Common myeloid progenitor, CD34-positive (primary cell): Measurements from ENCODE around the gene NDUFV3.

ENCODE experiments used
- CTCF ChIA-PET: fragments of 350-600 bp; sonication (Branson Sonifier 250); formaldehyde crosslinking; loops from one replicate; lab custom pipeline; 2021; ENCODE audit warnings: antibody characterized with exemption; lab: Charles Lee
- POLR2A ChIA-PET: fragments of 350-600 bp; sonication (Branson Sonifier 250); formaldehyde crosslinking; loops from one replicate; lab custom pipeline; 2021; ENCODE audit warnings: antibody characterized with exemption; lab: Charles Lee
- DNase-seq, 3 donors: peaks; one replicate each; pipeline versions ENCODE4 v3.0.0 to v3.0.0-alpha.2; 2013
- H3K27ac ChIP-seq, 2 experiments: 1 replicate in 1 of 2; 2 replicates in 1 of 2; pipeline ENCODE4 v1.7.0; 2013; ENCODE audit warnings: inconsistent platforms in 2 of 2, low read length in 2 of 2, mild to moderate bottlenecking in 2 of 2, low read depth in 1 of 2, moderate library complexity in 1 of 2; ENCODE audit not compliant: severe bottlenecking in 2 of 2, insufficient read depth in 1 of 2, poor library complexity in 1 of 2
- H3K27me3 ChIP-seq, 5 experiments: replicated peaks in 2 of 5; 1 replicate in 3 of 5; 2 replicates in 2 of 5; pipeline versions ENCODE4 v1.6.1 to v1.7.0; 2013; ENCODE audit warnings: low read length in 4 of 5, mild to moderate bottlenecking in 2 of 5, moderate library complexity in 2 of 5, inconsistent platforms in 1 of 5; ENCODE audit not compliant: insufficient read depth in 5 of 5, control insufficient read depth in 4 of 5
- H3K36me3 ChIP-seq, 4 experiments: 1 replicate in 2 of 4; 2 replicates in 2 of 4; pipeline versions ENCODE4 v1.6.1 to v1.7.0; 2013; ENCODE audit warnings: low read length in 3 of 4, control low read depth in 1 of 4, mild to moderate bottlenecking in 1 of 4; ENCODE audit not compliant: control insufficient read depth in 4 of 4, insufficient read depth in 4 of 4
- H3K4me1 ChIP-seq, 4 experiments: 1 replicate in 3 of 4; 2 replicates in 1 of 4; pipeline versions ENCODE4 v1.6.1 to v1.7.1; 2013; ENCODE audit warnings: low read length in 3 of 4, mild to moderate bottlenecking in 3 of 4, control low read depth in 1 of 4, inconsistent platforms in 1 of 4, moderate library complexity in 1 of 4; ENCODE audit not compliant: control insufficient read depth in 4 of 4, insufficient read depth in 4 of 4; ENCODE audit errors: control extremely low read depth in 1 of 4
- H3K4me3 ChIP-seq, 7 experiments: 1 replicate in 4 of 7; 2 replicates in 3 of 7; pipeline versions ENCODE4 v1.5.1 to v1.7.0; 2013; ENCODE audit warnings: mild to moderate bottlenecking in 7 of 7, low read length in 6 of 7, moderate library complexity in 6 of 7, inconsistent platforms in 2 of 7, low read depth in 2 of 7, control low read depth in 1 of 7; ENCODE audit not compliant: insufficient read depth in 4 of 7, control insufficient read depth in 1 of 7; ENCODE audit errors: extremely low read depth in 1 of 7
- H3K9me3 ChIP-seq, 5 experiments: 1 replicate in 4 of 5; 2 replicates in 1 of 5; pipeline versions ENCODE4 v1.6.1 to v1.7.1; 2013; ENCODE audit warnings: low read length in 4 of 5, mild to moderate bottlenecking in 2 of 5, inconsistent platforms in 1 of 5, low read depth in 1 of 5, moderate library complexity in 1 of 5; ENCODE audit not compliant: control insufficient read depth in 4 of 5, insufficient read depth in 2 of 5; ENCODE audit errors: control extremely low read depth in 1 of 5
- WGBS: methylation state at CpG from one replicate; pipeline ENCODE4 v1.1.5; 2013; ENCODE audit not compliant: insufficient coverage; 5-methylcytosine and 5-hydroxymethylcytosine counted together

NDUFV3 gene

DNA sequence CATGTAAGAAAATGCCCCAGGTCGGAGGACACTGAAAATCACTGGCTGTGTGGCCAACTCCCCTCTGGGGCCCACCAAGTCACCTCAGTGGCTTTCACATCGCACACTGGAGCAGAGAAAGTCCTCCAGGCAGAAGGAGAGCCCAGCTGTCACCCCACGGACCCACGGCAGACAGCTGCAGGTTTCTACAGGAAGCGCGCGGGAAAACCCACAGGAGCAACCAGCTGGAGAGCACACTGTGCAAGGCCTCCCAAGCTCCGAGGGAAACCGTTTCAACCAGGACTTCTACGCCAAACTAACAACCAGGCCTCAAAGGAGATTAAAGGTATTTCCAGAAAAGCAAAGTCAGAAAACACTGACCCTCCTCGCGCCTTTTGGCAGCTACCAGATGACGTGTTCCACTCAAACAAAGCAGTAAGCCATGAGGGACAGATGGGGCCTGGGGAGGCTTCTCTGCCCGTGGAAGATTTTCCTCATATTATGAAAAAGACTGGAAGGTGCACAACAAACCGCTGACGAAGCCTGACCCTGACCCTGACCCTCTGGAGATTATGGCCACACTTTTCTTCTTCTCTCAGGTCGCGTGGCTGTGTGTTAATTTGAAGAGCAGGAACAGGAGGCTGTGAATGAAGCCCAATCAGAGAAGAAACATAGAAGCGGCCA, 34.8 kb upstream of the NDUFV3 start:
- no peak for DNase-seq
- CTCF ChIA-PET: no interaction called here
- 97% methylated on average over 10 of the region's 19 CpGs for WGBS

DNA sequence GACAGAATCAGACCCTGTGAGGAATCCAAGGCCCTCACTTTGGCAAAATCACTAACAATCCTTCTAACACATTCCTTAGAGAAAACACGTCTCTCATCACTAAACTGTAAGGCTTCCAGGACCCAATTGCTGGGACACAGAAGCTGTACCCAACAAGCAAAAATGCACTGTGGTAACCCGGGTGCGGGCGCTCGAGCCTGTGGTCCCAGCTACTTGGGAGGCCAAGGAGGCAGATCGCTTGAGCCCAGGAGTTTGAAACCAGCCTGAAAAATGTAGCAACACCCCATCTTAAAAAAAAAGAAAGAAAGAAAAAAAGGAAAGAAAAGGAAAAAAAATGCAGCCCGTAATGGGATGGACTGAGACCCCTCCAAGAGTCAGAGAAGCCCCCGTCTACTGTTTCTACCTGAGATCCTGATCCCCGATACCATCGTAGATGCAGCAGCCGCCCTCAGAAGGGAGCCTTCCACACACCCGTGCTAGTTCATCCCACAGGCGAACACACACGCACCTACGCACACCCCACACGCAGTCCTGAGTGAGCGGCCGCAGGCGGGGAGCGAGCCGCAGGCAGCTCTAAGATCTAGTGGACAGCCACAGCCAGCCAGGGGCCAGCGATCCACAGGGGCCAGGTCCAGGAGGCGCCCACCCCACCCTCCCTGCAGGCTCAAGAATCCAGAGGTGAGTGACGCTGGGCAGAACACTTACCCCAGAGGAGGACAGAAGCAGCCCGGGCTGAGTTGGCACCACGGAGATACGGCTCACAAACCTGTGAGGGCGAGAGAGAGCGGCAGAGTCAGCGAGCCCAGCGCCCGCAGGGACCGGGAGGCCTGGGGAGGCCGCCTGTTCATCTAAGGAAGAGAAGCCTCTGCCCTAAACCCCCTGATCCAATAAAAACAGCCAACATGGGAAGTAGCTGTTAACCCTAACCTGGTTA, 33.9 kb upstream of the NDUFV3 start:
- ChIA-PET CTCF (no interaction called here), POLR2A (interaction anchor here (0.6 kb wide), 1 partner anchor 728 kb away, joined by 4 read pairs; no protein-coding TSS in a partner anchor)
- Histone ChIP-seq H3K4me3 (no peak overlapping the region), H3K36me3 (peaks cover 17 to 93% (median 69%) of the 10 kb centered on the region in 4 experiments), H3K4me1 (no peaks in the 10 kb centered on the region), H3K27me3 (no peaks in the 10 kb centered on the region), H3K27ac (no peak overlapping the region), H3K9me3 (no peaks in the 10 kb centered on the region)
- 99% methylated on average over 26 of the region's 34 CpGs for WGBS
- no peak for DNase-seq

More for the DNA sequence above, 34.8 kb upstream of the NDUFV3 start:
- Histone ChIP-seq H3K27ac (no peak overlapping the region), H3K4me1 (no peaks in the 10 kb centered on the region), H3K36me3 (peaks cover 17 to 96% (median 75%) of the 10 kb centered on the region in 4 experiments), H3K4me3 (no peak overlapping the region), H3K9me3 (no peaks in the 10 kb centered on the region), H3K27me3 (no peaks in the 10 kb centered on the region)
- POLR2A ChIA-PET: no interaction called here

DNA sequence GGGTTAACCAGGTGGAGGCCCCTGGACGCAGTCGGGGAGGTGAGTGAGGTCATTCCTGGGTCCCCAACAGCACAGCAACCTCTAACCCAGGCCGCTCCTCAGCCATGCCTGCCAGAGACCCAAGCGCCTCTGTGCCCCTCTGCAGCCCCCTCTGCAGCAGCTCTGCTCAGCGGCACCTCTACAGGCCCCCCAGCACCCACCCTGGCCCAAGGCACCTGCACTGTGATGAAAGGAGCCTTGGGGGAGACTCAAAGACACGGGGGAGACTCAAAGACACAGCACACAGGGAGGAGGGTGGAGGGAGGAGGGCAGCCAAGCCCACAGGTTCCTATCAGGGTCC, 33.2 kb upstream of the NDUFV3 start:
- Histone ChIP-seq H3K36me3 (peaks cover 17 to 93% (median 69%) of the 10 kb centered on the region in 4 experiments), H3K9me3 (no peaks in the 10 kb centered on the region), H3K27me3 (no peaks in the 10 kb centered on the region), H3K4me3 (no peak overlapping the region), H3K4me1 (no peaks in the 10 kb centered on the region), H3K27ac (no peak overlapping the region)
- CTCF ChIA-PET: no interaction called here
- POLR2A ChIA-PET: interaction anchor here (0.6 kb wide), 1 partner anchor 729 kb away, joined by 4 read pairs; no protein-coding TSS in a partner anchor
- no peak for DNase-seq
- WGBS: 96% methylated on average over 4 of the region's 6 CpGs

DNA sequence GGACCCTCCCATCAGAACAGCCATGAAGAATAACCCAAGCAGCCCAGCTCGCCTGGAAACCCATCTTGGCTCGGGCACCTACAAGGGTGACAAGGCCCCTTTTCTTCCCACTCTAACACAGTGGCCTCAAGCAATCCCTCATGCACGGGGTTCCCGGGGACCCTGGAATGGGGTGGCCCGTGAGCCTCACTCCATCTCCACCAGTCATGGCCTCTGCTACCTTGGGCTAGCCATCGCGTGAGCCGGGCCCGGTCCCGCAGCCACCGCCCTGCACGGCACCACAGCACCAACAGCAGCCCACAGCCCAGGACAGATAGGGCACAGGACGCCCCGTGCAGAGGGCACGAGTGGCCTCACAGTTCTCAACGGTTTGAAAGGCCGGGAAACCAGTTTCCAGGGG, 32.8 kb upstream of the NDUFV3 start:
- Histone ChIP-seq H3K27me3 (no peaks in the 10 kb centered on the region), H3K27ac (no peak overlapping the region), H3K36me3 (peaks cover 17 to 93% (median 69%) of the 10 kb centered on the region in 4 experiments), H3K4me1 (no peaks in the 10 kb centered on the region), H3K9me3 (no peaks in the 10 kb centered on the region), H3K4me3 (no peak overlapping the region)
- DNase-seq: no peak
- ChIA-PET CTCF (no interaction called here), POLR2A (no interaction called here)
- WGBS: over 99% methylated on average over 11 of the region's 17 CpGs

GRCh38 chr21:42861311-42861847, 31.7 kb upstream of the NDUFV3 start:
- Histone ChIP-seq H3K4me3 (no peak overlapping the region), H3K9me3 (no peaks in the 10 kb centered on the region), H3K27me3 (no peaks in the 10 kb centered on the region), H3K27ac (no peak overlapping the region), H3K4me1 (no peaks in the 10 kb centered on the region), H3K36me3 (peaks cover 20 to 92% (median 69%) of the 10 kb centered on the region in 4 experiments)
- POLR2A ChIA-PET: no interaction called here
- CTCF ChIA-PET: no interaction called here
- no peak for DNase-seq
- WGBS: 95% methylated on average over 8 of the region's 10 CpGs

- Histone ChIP-seq H3K9me3 (no peaks in the 10 kb centered on the region), H3K36me3 (peaks cover 17 to 92% (median 70%) of the 10 kb centered on the region in 4 experiments), H3K27me3 (no peaks in the 10 kb centered on the region), H3K27ac (no peak overlapping the region), H3K4me3 (no peak overlapping the region), H3K4me1 (no peaks in the 10 kb centered on the region)
- ChIA-PET CTCF (no interaction called here), POLR2A (no interaction called here)
- no peak for DNase-seq
- 85% methylated on average over 24 of the region's 29 CpGs for WGBS
These were observed 31.2 kb upstream of the NDUFV3 start for GRCh38 chr21:42861848-42862400.
